ENCODE data around the gene HSPB6.

- TF ChIP-seq EZH2 (IDR thresholded peaks at IDR 0.05; ENCODE audit: insufficient read depth, poor library complexity, severe bottlenecking) (no peak), EZH2phosphoT487 (IDR thresholded peaks at IDR 0.05; ENCODE audit: insufficient read depth, low read depth) (no peak)
Observed at GRCh38 chr19:35775298-35776101, 18.7 kb upstream of the HSPB6 start, which contains the start of gene ARHGAP33.

Measured in GM23248 (cell line).